GM23248 (cell line): ENCODE measurements around the gene OTULINL. TPM values are rescaled to one million over a fixed set of nuclear protein-coding genes. Genes with fewer than 3 reads are reported as not detected.

Experiments used
- DNase-seq: peaks from one replicate; pipeline ENCODE4 v3.0.0-alpha.2; 2015
- H2AFZ ChIP-seq: fragments of 200-600 bp; sonication (generic); 2 replicates; pipeline ENCODE4 v1.6.1; 2016; ENCODE audit warnings: antibody characterized with exemption
- H3F3A ChIP-seq: fragments of 200-600 bp; sonication (generic); 2 replicates; pipeline ENCODE4 v1.6.1; 2016; ENCODE audit warnings: mild to moderate bottlenecking, antibody characterized with exemption, mixed run types; ENCODE audit not compliant: insufficient read depth
- H3K27ac ChIP-seq: fragments of 200-600 bp; sonication (generic); 2 replicates; pipeline ENCODE4 v1.5.1; 2016; ENCODE audit warnings: mild to moderate bottlenecking
- H3K27me3 ChIP-seq: fragments of 200-600 bp; sonication (generic); replicated peaks from 2 replicates; pipeline ENCODE4 v1.6.1; 2016; ENCODE audit warnings: mild to moderate bottlenecking; ENCODE audit not compliant: insufficient read depth
- H3K36me3 ChIP-seq: fragments of 200-600 bp; sonication (generic); 2 replicates; pipeline ENCODE4 v1.6.1; 2016; ENCODE audit warnings: low read depth, mild to moderate bottlenecking
- H3K4me1 ChIP-seq: fragments of 200-600 bp; sonication (generic); 2 replicates; pipeline ENCODE4 v1.6.1; 2016; ENCODE audit warnings: mild to moderate bottlenecking; ENCODE audit not compliant: insufficient read depth
- H3K4me2 ChIP-seq: fragments of 200-600 bp; sonication (generic); one replicate; pipeline ENCODE4 v1.6.1; 2016; ENCODE audit warnings: mild to moderate bottlenecking; ENCODE audit not compliant: unreplicated experiment
- H3K4me3 ChIP-seq: fragments of 200-600 bp; sonication (generic); 2 replicates; pipeline ENCODE4 v1.5.1; 2016; ENCODE audit warnings: mild to moderate bottlenecking
- H3K79me2 ChIP-seq: fragments of 200-600 bp; sonication (generic); 2 replicates; pipeline ENCODE4 v1.6.1; 2016; ENCODE audit warnings: mild to moderate bottlenecking; ENCODE audit not compliant: insufficient read depth
- H3K9ac ChIP-seq: fragments of 200-600 bp; sonication (generic); 2 replicates; pipeline ENCODE4 v1.6.1; 2016; ENCODE audit warnings: mild to moderate bottlenecking
- H3K9me2 ChIP-seq: fragments of 200-600 bp; sonication (generic); 2 replicates; pipeline ENCODE4 v1.6.1; 2016; ENCODE audit warnings: mixed run types, mild to moderate bottlenecking, moderate library complexity; ENCODE audit not compliant: insufficient read depth
- H3K9me3 ChIP-seq: fragments of 200-600 bp; sonication (generic); one replicate; pipeline ENCODE4 v1.6.1; 2017; ENCODE audit warnings: low read depth
- H4K20me1 ChIP-seq: fragments of 200-600 bp; sonication (generic); 2 replicates; pipeline ENCODE4 v1.6.0; 2016; ENCODE audit not compliant: insufficient read depth
- EZH2 ChIP-seq: fragments of 200-600 bp; sonication (generic); IDR thresholded peaks from 2 replicates; pipeline ENCODE4 v1.6.1; 2018; ENCODE audit warnings: antibody characterized with exemption, mild to moderate bottlenecking; ENCODE audit not compliant: insufficient read depth, poor library complexity, severe bottlenecking
- EZH2phosphoT487 ChIP-seq: fragments of 200-600 bp; sonication (generic); IDR thresholded peaks from 2 replicates; pipeline ENCODE4 v1.6.1; 2018; ENCODE audit warnings: antibody characterized with exemption, moderate library complexity, mild to moderate bottlenecking, low read depth; ENCODE audit not compliant: insufficient read depth
- WGBS, 2 experiments: methylation state at CpG; one replicate each; pipeline ENCODE4 v1.1.6; 2015 to 2017; ENCODE audit warnings: low lambda C conversion rate in 2 of 2, low coverage in 1 of 2; ENCODE audit errors: missing lambda C conversion rate in 2 of 2; 5-methylcytosine and 5-hydroxymethylcytosine counted together
- in situ Hi-C: fragments of 300-500 bp; cut with MboI; formaldehyde crosslinking; loops from 2 replicates; pipeline ENCODE4 v1.15.0; 2020
- polyA plus RNA-seq: library from polyadenylated mRNA; unstranded; fragments of >200 nt; fragmentation: Nextera tagmentation; extraction: Ambion mirVana; gene quantifications from 2 replicates; pipeline ENCODE4 v1.2.1, GENCODE V29; 2016
- total RNA-seq: library from RNA; depleted of rRNA; stranded (reverse); fragments of >200 nt; shearing (Covaris generic); gene quantifications from 2 replicates; pipeline ENCODE4 v1.2.3, GENCODE V29; 2014

OTULINL gene
- total and polyA plus RNA-seq, 2 experiments from 2014 or later, result 0.23 to 1.3 TPM

GRCh38 chr5:14556015-14556414, 25.6 kb upstream of the OTULINL start:
- DNase-seq, result no peak
- peaks cover 23% of the 10 kb centered on the region for H3K27me3 ChIP-seq
- no peak overlapping the region for H3K4me2 ChIP-seq
- no peaks in the 10 kb centered on the region for H3K9me2 ChIP-seq
- no peaks in the 10 kb centered on the region for H4K20me1 ChIP-seq
- no peaks in the 10 kb centered on the region for H3K9me3 ChIP-seq
- H3K79me2 ChIP-seq, result no peaks in the 10 kb centered on the region
- no peaks in the 10 kb centered on the region for H3K4me1 ChIP-seq
- no peak overlapping the region for H3K27ac ChIP-seq
- in situ Hi-C loops, result no loop called here
- no peaks in the 10 kb centered on the region for H3K36me3 ChIP-seq
- WGBS, 2 experiments, result 0 to 23% methylated on average over 2 of the region's 2 CpGs
- no peak overlapping the region for H3K9ac ChIP-seq
- H3K4me3 ChIP-seq, result no peak overlapping the region
- no peak for TF ChIP-seq EZH2
- no peak for TF ChIP-seq EZH2phosphoT487
- no peak overlapping the region for H2AFZ ChIP-seq
- no peaks in the 10 kb centered on the region for H3F3A ChIP-seq

GRCh38 chr5:14557203-14557770, 24.3 kb upstream of the OTULINL start:
- Histone ChIP-seq H3K4me2 (no peak overlapping the region), H3K79me2 (no peaks in the 10 kb centered on the region), H3K27me3 (peaks cover 22% of the 10 kb centered on the region), H3F3A (no peaks in the 10 kb centered on the region), H3K4me1 (no peaks in the 10 kb centered on the region), H3K9me3 (no peaks in the 10 kb centered on the region), H2AFZ (no peak overlapping the region), H3K27ac (no peak overlapping the region), H3K9ac (no peak overlapping the region), H3K9me2 (no peaks in the 10 kb centered on the region), H3K36me3 (no peaks in the 10 kb centered on the region), H3K4me3 (no peak overlapping the region), H4K20me1 (no peaks in the 10 kb centered on the region)
- TF ChIP-seq EZH2phosphoT487 (no peak), EZH2 (no peak)
- in situ Hi-C loops, result no loop called here
- DNase-seq, result no peak
- 50 to 55% methylated on average over 8 of the region's 8 CpGs for WGBS, 2 experiments

- no peaks in the 10 kb centered on the region for H3K4me1 ChIP-seq
- H3K9me2 ChIP-seq, result no peaks in the 10 kb centered on the region
- H3K27me3 ChIP-seq, result peaks cover 28% of the 10 kb centered on the region
- no peak for DNase-seq
- no peak overlapping the region for H3K4me2 ChIP-seq
- no peaks in the 10 kb centered on the region for H3K79me2 ChIP-seq
- no peaks in the 10 kb centered on the region for H3F3A ChIP-seq
- H3K27ac ChIP-seq, result no peak overlapping the region
- in situ Hi-C loops, result no loop called here
- no peaks in the 10 kb centered on the region for H3K9me3 ChIP-seq
- no peak overlapping the region for H3K9ac ChIP-seq
- H2AFZ ChIP-seq, result no peak overlapping the region
- WGBS, 2 experiments, result 45 to 49% methylated on average over 8 of the region's 8 CpGs
- no peaks in the 10 kb centered on the region for H3K36me3 ChIP-seq
- H4K20me1 ChIP-seq, result no peaks in the 10 kb centered on the region
- TF ChIP-seq EZH2phosphoT487 (no peak), EZH2 (no peak)
- H3K4me3 ChIP-seq, result no peak overlapping the region
Measured at GRCh38 chr5:14557791-14558415, 23.7 kb upstream of the OTULINL start.

- H3K36me3 ChIP-seq, result no peaks in the 10 kb centered on the region
- no peaks in the 10 kb centered on the region for H3K9me2 ChIP-seq
- no peak overlapping the region for H2AFZ ChIP-seq
- H4K20me1 ChIP-seq, result no peaks in the 10 kb centered on the region
- no peak for DNase-seq
- H3F3A ChIP-seq, result no peaks in the 10 kb centered on the region
- TF ChIP-seq EZH2phosphoT487 (no peak), EZH2 (no peak)
- 55 to 59% methylated on average over 10 of the region's 10 CpGs for WGBS, 2 experiments
- no peak overlapping the region for H3K4me2 ChIP-seq
- H3K9ac ChIP-seq, result no peak overlapping the region
- peaks cover 22% of the 10 kb centered on the region for H3K27me3 ChIP-seq
- in situ Hi-C loops, result no loop called here
- H3K4me3 ChIP-seq, result no peak overlapping the region
- H3K9me3 ChIP-seq, result no peaks in the 10 kb centered on the region
- H3K4me1 ChIP-seq, result no peaks in the 10 kb centered on the region
- H3K27ac ChIP-seq, result no peak overlapping the region
- no peaks in the 10 kb centered on the region for H3K79me2 ChIP-seq
Measured at GRCh38 chr5:14560091-14560595, 21.4 kb upstream of the OTULINL start.
